ENCODE data around the gene COL8A2.

DNA sequence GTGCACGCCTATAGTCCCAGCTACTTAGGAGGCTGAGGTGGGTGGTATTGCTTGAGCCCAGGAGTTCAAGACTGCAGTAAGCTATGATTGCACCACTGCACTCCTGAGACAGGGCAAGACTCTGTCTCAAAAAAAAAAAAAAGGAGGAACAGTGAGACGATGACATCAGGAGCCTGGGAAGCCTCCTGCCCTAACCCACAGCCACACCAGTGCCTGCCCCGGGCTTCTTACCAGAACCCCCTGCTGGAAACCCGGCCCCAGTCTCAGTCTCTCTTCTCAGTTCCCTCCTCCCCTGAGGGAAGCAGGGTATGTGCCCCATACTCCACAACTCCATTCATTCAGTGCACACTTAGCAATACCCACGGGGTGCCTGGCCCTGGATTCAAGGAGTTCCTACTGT is 9.1 kb downstream of the COL8A2 start:
- no peak for TF ChIP-seq ZNF660 (tag by site-specific recombination; IDR thresholded peaks at IDR 0.05)
- TF ChIP-seq, protein P1, sequence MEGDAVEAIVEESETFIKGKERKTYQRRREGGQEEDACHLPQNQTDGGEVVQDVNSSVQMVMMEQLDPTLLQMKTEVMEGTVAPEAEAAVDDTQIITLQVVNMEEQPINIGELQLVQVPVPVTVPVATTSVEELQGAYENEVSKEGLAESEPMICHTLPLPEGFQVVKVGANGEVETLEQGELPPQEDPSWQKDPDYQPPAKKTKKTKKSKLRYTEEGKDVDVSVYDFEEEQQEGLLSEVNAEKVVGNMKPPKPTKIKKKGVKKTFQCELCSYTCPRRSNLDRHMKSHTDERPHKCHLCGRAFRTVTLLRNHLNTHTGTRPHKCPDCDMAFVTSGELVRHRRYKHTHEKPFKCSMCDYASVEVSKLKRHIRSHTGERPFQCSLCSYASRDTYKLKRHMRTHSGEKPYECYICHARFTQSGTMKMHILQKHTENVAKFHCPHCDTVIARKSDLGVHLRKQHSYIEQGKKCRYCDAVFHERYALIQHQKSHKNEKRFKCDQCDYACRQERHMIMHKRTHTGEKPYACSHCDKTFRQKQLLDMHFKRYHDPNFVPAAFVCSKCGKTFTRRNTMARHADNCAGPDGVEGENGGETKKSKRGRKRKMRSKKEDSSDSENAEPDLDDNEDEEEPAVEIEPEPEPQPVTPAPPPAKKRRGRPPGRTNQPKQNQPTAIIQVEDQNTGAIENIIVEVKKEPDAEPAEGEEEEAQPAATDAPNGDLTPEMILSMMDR (tag by site-specific recombination; IDR thresholded peaks at IDR 0.05) = no peak
- TF ChIP-seq, protein P2, sequence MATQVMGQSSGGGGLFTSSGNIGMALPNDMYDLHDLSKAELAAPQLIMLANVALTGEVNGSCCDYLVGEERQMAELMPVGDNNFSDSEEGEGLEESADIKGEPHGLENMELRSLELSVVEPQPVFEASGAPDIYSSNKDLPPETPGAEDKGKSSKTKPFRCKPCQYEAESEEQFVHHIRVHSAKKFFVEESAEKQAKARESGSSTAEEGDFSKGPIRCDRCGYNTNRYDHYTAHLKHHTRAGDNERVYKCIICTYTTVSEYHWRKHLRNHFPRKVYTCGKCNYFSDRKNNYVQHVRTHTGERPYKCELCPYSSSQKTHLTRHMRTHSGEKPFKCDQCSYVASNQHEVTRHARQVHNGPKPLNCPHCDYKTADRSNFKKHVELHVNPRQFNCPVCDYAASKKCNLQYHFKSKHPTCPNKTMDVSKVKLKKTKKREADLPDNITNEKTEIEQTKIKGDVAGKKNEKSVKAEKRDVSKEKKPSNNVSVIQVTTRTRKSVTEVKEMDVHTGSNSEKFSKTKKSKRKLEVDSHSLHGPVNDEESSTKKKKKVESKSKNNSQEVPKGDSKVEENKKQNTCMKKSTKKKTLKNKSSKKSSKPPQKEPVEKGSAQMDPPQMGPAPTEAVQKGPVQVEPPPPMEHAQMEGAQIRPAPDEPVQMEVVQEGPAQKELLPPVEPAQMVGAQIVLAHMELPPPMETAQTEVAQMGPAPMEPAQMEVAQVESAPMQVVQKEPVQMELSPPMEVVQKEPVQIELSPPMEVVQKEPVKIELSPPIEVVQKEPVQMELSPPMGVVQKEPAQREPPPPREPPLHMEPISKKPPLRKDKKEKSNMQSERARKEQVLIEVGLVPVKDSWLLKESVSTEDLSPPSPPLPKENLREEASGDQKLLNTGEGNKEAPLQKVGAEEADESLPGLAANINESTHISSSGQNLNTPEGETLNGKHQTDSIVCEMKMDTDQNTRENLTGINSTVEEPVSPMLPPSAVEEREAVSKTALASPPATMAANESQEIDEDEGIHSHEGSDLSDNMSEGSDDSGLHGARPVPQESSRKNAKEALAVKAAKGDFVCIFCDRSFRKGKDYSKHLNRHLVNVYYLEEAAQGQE (tag by site-specific recombination; IDR thresholded peaks at IDR 0.05) = no peak
- TF ChIP-seq ZNF585B (tag by site-specific recombination; IDR thresholded peaks at IDR 0.05) = no peak
- TF ChIP-seq, protein P3, sequence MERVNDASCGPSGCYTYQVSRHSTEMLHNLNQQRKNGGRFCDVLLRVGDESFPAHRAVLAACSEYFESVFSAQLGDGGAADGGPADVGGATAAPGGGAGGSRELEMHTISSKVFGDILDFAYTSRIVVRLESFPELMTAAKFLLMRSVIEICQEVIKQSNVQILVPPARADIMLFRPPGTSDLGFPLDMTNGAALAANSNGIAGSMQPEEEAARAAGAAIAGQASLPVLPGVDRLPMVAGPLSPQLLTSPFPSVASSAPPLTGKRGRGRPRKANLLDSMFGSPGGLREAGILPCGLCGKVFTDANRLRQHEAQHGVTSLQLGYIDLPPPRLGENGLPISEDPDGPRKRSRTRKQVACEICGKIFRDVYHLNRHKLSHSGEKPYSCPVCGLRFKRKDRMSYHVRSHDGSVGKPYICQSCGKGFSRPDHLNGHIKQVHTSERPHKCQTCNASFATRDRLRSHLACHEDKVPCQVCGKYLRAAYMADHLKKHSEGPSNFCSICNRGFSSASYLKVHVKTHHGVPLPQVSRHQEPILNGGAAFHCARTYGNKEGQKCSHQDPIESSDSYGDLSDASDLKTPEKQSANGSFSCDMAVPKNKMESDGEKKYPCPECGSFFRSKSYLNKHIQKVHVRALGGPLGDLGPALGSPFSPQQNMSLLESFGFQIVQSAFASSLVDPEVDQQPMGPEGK (tag by site-specific recombination; IDR thresholded peaks at IDR 0.05) = no peak
- TF ChIP-seq ZFP41 (tag by site-specific recombination; IDR thresholded peaks at IDR 0.05; ENCODE audit: borderline replicate concordance) = no peak
- TF ChIP-seq, protein P4, sequence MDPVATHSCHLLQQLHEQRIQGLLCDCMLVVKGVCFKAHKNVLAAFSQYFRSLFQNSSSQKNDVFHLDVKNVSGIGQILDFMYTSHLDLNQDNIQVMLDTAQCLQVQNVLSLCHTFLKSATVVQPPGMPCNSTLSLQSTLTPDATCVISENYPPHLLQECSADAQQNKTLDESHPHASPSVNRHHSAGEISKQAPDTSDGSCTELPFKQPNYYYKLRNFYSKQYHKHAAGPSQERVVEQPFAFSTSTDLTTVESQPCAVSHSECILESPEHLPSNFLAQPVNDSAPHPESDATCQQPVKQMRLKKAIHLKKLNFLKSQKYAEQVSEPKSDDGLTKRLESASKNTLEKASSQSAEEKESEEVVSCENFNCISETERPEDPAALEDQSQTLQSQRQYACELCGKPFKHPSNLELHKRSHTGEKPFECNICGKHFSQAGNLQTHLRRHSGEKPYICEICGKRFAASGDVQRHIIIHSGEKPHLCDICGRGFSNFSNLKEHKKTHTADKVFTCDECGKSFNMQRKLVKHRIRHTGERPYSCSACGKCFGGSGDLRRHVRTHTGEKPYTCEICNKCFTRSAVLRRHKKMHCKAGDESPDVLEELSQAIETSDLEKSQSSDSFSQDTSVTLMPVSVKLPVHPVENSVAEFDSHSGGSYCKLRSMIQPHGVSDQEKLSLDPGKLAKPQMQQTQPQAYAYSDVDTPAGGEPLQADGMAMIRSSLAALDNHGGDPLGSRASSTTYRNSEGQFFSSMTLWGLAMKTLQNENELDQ (tag by site-specific recombination; IDR thresholded peaks at IDR 0.05; ENCODE audit: low read depth) = no peak
